NCI-H1048 (cell line): Measurements from ENCODE around the gene FXYD4.
A peak's percentile ranks its signal among the peaks of the same experiment; 100 is the strongest.
"Not testable (repeated sequence)": the region's sequence is repeated elsewhere in the genome, so short reads cannot be mapped to it uniquely, and the experiment has no call there.

Experiments used
- DNase-seq: peaks from one replicate; lab custom pipeline; 2025; lab: John Stamatoyannopoulos, UW

Gene FXYD4

GRCh38 chr10:43371418-43371817 is at the start of gene FXYD4:
TSS of gene FXYD4 (plus strand) at chr10:43371636. CDS start at chr10:43373747, 2,111 bp downstream.
- DNase-seq: no peak

- no peak for DNase-seq
Measured at GRCh38 chr10:43322331-43322730, 49.1 kb upstream of the FXYD4 start.

- DNase-seq: peak; percentile 8
Measured at GRCh38 chr10:43322769-43323168, 48.7 kb upstream of the FXYD4 start.

GRCh38 chr10:43323245-43323644 is 48.2 kb upstream of the FXYD4 start:
- DNase-seq: no peak

- no peak for DNase-seq
Measured at GRCh38 chr10:43324876-43325275, 46.6 kb upstream of the FXYD4 start.

- DNase-seq: no peak
Measured at GRCh38 chr10:43327171-43327570, 44.3 kb upstream of the FXYD4 start.

- DNase-seq: no peak
Measured at GRCh38 chr10:43327986-43328385, 43.5 kb upstream of the FXYD4 start.

GRCh38 chr10:43328810-43329209 is 42.6 kb upstream of the FXYD4 start:
- not testable (repeated sequence) for DNase-seq

GRCh38 chr10:43329246-43329885 is 42.1 kb upstream of the FXYD4 start:
- DNase-seq: not testable (repeated sequence)

GRCh38 chr10:43330049-43330823 is 41.2 kb upstream of the FXYD4 start:
- not testable (repeated sequence) for DNase-seq

GRCh38 chr10:43330824-43331127 is 40.7 kb upstream of the FXYD4 start:
- DNase-seq: not testable (repeated sequence)

GRCh38 chr10:43333653-43334052 is 37.8 kb upstream of the FXYD4 start:
- no peak for DNase-seq

GRCh38 chr10:43336061-43336460 is 35.4 kb upstream of the FXYD4 start:
- DNase-seq: no peak

GRCh38 chr10:43336641-43337318 is 34.7 kb upstream of the FXYD4 start:
- DNase-seq: no peak

GRCh38 chr10:43337536-43337935 is 33.9 kb upstream of the FXYD4 start:
- DNase-seq: not testable (repeated sequence)

GRCh38 chr10:43338117-43338516 is 33.3 kb upstream of the FXYD4 start:
- DNase-seq: no peak

GRCh38 chr10:43339136-43339535 is 32.3 kb upstream of the FXYD4 start:
- DNase-seq: no peak

GRCh38 chr10:43340101-43340500 is 31.3 kb upstream of the FXYD4 start:
- no peak for DNase-seq

GRCh38 chr10:43340619-43341018 is 30.8 kb upstream of the FXYD4 start:
- no peak for DNase-seq

- DNase-seq: no peak
Measured at GRCh38 chr10:43341450-43341849, 30.0 kb upstream of the FXYD4 start.

- DNase-seq: no peak
Measured at GRCh38 chr10:43342279-43343125, 28.9 kb upstream of the FXYD4 start.

GRCh38 chr10:43343126-43343525 is 28.3 kb upstream of the FXYD4 start:
- DNase-seq: no peak
